Osteoblast (primary cell): ENCODE data around the gene RAB44. TPM values are rescaled to one million over a fixed set of nuclear protein-coding genes. Genes with fewer than 3 reads are reported as not detected.

Source experiments
- DNase-seq: peaks from one replicate; pipeline ENCODE4 v3.0.0; 2011; ENCODE audit warnings: low spot score, mixed read lengths; ENCODE audit not compliant: insufficient read length; ENCODE audit errors: missing footprints
- H2AFZ ChIP-seq: 2 replicates; pipeline ENCODE4 v1.6.0; 2011; ENCODE audit warnings: mild to moderate bottlenecking, low read length
- H3K27ac ChIP-seq: 2 replicates; pipeline ENCODE4 v1.5.1; 2011; ENCODE audit warnings: mild to moderate bottlenecking, low read depth, low read length, moderate library complexity
- H3K27me3 ChIP-seq: 2 replicates; pipeline ENCODE4 v1.6.0; 2012; ENCODE audit warnings: mild to moderate bottlenecking, control low read depth, inconsistent platforms, low read length, moderate library complexity; ENCODE audit not compliant: insufficient read depth
- H3K36me3 ChIP-seq: 2 replicates; pipeline ENCODE4 v1.5.1; 2011; ENCODE audit warnings: mild to moderate bottlenecking, low read length, control low read depth, moderate library complexity; ENCODE audit not compliant: insufficient read depth
- H3K4me1 ChIP-seq: 2 replicates; pipeline ENCODE4 v1.5.1; 2011; ENCODE audit warnings: mild to moderate bottlenecking, low read length, control low read depth, moderate library complexity; ENCODE audit not compliant: insufficient read depth
- H3K4me2 ChIP-seq: 2 replicates; pipeline ENCODE4 v1.6.0; 2011; ENCODE audit warnings: mild to moderate bottlenecking, low read length; ENCODE audit not compliant: insufficient read depth
- H3K4me3 ChIP-seq: fragments of 200-600 bp; sonication (generic); 3 replicates; pipeline ENCODE4 v1.5.1; 2012; ENCODE audit warnings: mild to moderate bottlenecking, low read length, inconsistent platforms; ENCODE audit not compliant: insufficient read depth
- H3K79me2 ChIP-seq: 2 replicates; pipeline ENCODE4 v1.6.0; 2012; ENCODE audit warnings: mild to moderate bottlenecking, low read length, control low read depth, inconsistent platforms; ENCODE audit not compliant: insufficient read depth
- H3K9me3 ChIP-seq: 2 replicates; pipeline ENCODE4 v1.5.1; 2011; ENCODE audit warnings: low read depth, low read length, control low read depth
- H4K20me1 ChIP-seq: 2 replicates; pipeline ENCODE4 v1.6.0; 2012; ENCODE audit warnings: mild to moderate bottlenecking, low read length, control low read depth; ENCODE audit not compliant: insufficient read depth
- total RNA-seq: library from RNA; depleted of rRNA; stranded (reverse); fragments of >200 nt; gene quantifications from 2 replicates; pipeline ENCODE4 v1.2.3, GENCODE V29; 2012
- TF ChIP-seq, protein P1 (sequence below): IDR thresholded peaks from 2 replicates; pipeline ENCODE4 v1.5.1; 2011; ENCODE audit warnings: mild to moderate bottlenecking, low read depth, low read length, moderate library complexity; ENCODE audit errors: extremely low read depth

RAB44 gene
- total RNA-seq, 1 donor, result 0.36 TPM

DNA sequence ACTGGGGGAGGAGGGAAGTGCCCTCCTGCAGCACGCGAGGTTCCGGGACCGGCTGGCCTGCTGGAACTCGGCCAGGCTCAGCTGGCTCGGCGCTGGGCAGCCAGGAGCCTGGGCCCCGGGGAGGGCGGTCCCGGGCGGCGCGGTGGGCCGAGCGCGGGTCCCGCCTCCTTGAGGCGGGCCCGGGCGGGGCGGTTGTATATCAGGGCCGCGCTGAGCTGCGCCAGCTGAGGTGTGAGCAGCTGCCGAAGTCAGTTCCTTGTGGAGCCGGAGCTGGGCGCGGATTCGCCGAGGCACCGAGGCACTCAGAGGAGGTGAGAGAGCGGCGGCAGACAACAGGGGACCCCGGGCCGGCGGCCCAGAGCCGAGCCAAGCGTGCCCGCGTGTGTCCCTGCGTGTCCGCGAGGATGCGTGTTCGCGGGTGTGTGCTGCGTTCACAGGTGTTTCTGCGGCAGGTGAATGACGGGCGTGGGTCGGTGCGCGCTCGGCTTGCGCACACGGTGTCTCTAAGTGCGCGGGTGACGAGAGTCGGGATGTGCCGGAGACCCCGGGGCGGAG is 19.1 kb upstream of the RAB44 start, which contains the start of gene CDKN1A:
CDKN1A (plus strand) TSS at position 227 of the 555 bp plus-strand sequence. CDS start 5,388 bp downstream, outside the sequence.
- Histone ChIP-seq H3K9me3 (no peaks in the 10 kb centered on the region), H3K36me3 (peaks cover 27% of the 10 kb centered on the region), H3K27me3 (no peaks in the 10 kb centered on the region), H3K4me1 (peaks cover 46% of the 10 kb centered on the region), H3K4me3 (peak within 1 kb of the TSS; percentile 99), H3K79me2 (peaks cover 57% of the 10 kb centered on the region), H3K4me2 (peak within 1 kb of the TSS; percentile 87), H4K20me1 (peaks cover 39% of the 10 kb centered on the region), H3K27ac (peak within 1 kb of the TSS; percentile 93), H2AFZ (no peak within 1 kb of the TSS)
- DNase-seq, result peak; percentile 93
- TF ChIP-seq, protein P1, sequence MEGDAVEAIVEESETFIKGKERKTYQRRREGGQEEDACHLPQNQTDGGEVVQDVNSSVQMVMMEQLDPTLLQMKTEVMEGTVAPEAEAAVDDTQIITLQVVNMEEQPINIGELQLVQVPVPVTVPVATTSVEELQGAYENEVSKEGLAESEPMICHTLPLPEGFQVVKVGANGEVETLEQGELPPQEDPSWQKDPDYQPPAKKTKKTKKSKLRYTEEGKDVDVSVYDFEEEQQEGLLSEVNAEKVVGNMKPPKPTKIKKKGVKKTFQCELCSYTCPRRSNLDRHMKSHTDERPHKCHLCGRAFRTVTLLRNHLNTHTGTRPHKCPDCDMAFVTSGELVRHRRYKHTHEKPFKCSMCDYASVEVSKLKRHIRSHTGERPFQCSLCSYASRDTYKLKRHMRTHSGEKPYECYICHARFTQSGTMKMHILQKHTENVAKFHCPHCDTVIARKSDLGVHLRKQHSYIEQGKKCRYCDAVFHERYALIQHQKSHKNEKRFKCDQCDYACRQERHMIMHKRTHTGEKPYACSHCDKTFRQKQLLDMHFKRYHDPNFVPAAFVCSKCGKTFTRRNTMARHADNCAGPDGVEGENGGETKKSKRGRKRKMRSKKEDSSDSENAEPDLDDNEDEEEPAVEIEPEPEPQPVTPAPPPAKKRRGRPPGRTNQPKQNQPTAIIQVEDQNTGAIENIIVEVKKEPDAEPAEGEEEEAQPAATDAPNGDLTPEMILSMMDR, result no peak

DNA sequence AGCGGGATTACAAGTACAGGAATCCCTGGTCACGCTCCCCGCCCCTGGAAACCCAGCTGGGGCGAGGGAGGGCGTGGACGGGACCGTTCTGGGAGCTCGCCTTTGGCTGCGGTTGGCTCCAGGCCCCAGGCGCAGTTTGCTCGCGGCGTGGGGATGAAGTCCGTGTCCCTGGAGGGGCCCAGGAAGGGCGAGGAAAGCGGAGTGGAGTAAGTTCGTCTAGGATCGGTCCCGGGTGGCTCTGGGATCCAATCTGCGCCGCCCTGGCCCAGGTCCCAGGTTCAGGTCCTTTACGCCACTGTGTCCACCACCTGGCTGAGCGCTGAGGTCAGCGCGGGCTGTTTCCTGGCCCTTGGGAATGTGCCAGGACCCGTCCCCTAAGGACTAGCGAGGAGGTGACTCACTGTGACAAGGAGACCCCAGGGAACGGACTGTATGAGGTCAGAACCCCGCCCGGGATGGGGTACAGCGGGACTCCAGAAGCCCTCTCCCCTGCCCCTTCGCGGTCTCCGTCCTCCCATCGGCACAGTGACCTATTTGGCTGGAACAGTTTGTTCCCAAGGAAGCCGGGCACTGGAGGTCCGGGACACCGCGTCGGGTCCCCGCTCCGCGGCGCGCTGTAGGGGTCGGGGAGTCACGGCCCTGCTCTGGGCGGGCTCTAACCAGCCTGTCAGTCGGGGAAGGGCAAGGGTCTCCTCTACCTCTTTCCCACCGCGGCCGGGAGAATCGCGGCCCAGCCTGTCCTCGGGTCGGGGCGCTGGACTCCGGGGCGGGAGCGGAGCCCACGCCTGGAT is 18.4 kb upstream of the RAB44 start:
- H3K27ac ChIP-seq, result peak overlapping the region; percentile 93
- no peaks in the 10 kb centered on the region for H3K27me3 ChIP-seq
- no peak overlapping the region for H2AFZ ChIP-seq
- H3K4me1 ChIP-seq, result peaks cover 46% of the 10 kb centered on the region
- TF ChIP-seq, protein P1, result no peak
- peaks cover 46% of the 10 kb centered on the region for H4K20me1 ChIP-seq
- peak overlapping the region; percentile 99 for H3K4me3 ChIP-seq
- peaks cover 33% of the 10 kb centered on the region for H3K36me3 ChIP-seq
- no peak for DNase-seq
- peaks cover 63% of the 10 kb centered on the region for H3K79me2 ChIP-seq
- no peaks in the 10 kb centered on the region for H3K9me3 ChIP-seq
- H3K4me2 ChIP-seq, result peak overlapping the region; percentile 87

DNA sequence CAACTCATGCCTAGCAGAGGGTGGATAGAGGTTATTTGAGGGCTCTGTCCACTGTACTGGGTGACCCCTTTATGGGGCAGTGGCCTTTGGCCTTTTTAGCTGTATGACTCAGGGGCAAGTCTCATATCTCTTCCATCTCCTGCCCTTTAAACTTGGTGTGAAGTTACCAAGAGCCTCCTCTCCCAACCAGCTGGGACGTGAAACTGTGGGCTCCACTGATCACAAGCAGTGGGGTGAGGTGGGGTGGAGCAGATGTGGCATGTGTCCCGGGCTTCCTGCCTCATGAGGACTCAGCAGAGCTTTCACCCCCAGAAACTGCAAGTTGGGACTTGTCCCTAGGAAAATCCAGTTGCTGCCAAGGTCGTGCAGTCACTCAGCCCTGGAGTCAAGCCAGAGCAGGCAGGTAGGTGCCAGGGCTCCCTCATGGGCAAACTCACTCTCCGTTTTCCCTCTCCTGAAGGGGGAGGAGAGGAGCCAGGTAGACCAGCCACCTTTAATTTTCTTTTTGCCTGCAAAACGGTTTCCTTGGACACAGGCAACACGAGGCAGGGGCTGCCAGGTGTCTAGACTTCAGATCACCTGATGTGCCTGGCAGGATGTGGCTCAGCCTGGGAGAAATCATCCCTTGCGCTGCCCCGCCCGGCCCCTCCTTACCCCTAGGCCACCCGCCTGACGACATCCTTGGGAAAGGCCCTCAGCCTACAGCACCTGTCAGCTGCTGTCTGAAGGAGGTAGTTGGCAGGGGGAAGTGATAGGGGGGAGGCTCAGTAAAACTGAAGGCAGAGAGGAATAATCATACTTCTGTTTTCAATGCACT is 15.1 kb upstream of the RAB44 start:
- H3K4me2 ChIP-seq, result peak overlapping the region; percentile 62
- peaks cover 62% of the 10 kb centered on the region for H3K79me2 ChIP-seq
- H3K27me3 ChIP-seq, result no peaks in the 10 kb centered on the region
- no peaks in the 10 kb centered on the region for H3K9me3 ChIP-seq
- peaks cover 27% of the 10 kb centered on the region for H3K4me1 ChIP-seq
- peak; percentile 47 for DNase-seq
- TF ChIP-seq, protein P1, result no peak
- no peak overlapping the region for H2AFZ ChIP-seq
- peak overlapping the region; percentile 52 for H3K27ac ChIP-seq
- H4K20me1 ChIP-seq, result peaks cover 75% of the 10 kb centered on the region
- H3K36me3 ChIP-seq, result peaks cover 66% of the 10 kb centered on the region
- H3K4me3 ChIP-seq, result peak overlapping the region; percentile 53
